SU-DHL-6 (cell line): ENCODE measurements around the gene KRT6B.

Experiments used
- EZH2phosphoT487 ChIP-seq: fragments of 200-600 bp; sonication (generic), shearing (Covaris generic); conservative IDR thresholded peaks from 2 replicates; pipeline ENCODE4 v1.6.1; 2018; ENCODE audit warnings: mild to moderate bottlenecking, antibody characterized with exemption, low read length, moderate library complexity, mixed read lengths
- TF ChIP-seq, protein P1 (sequence below): fragments of 200-600 bp; sonication (generic); IDR thresholded peaks from one replicate; pipeline ENCODE4 v1.5.1; 2017; ENCODE audit warnings: antibody characterized with exemption, mild to moderate bottlenecking, low read length, moderate library complexity; ENCODE audit not compliant: insufficient read depth, poor library complexity, severe bottlenecking

DNA sequence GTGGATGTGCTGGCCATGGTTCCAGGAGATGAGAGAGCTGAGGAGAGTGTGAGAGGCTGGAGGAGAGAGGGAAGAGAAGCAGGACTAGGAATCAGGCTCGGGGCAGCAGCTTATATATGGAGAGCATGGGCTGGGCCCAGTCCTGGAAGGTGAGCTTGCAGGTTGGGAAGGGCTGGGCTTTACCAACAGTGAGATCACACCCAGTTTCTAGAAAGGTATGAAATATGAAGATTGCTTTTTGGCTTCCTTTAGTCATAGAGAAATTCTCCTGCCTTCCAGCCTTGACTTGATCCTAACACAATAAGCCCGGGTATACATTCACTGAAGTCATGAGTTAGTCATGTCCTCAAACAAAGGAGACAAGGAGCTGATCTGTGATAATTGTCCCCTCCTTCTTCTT, 41.2 kb upstream of the KRT6B start, which contains the start of gene KRT6A:
- TF ChIP-seq, protein P1, sequence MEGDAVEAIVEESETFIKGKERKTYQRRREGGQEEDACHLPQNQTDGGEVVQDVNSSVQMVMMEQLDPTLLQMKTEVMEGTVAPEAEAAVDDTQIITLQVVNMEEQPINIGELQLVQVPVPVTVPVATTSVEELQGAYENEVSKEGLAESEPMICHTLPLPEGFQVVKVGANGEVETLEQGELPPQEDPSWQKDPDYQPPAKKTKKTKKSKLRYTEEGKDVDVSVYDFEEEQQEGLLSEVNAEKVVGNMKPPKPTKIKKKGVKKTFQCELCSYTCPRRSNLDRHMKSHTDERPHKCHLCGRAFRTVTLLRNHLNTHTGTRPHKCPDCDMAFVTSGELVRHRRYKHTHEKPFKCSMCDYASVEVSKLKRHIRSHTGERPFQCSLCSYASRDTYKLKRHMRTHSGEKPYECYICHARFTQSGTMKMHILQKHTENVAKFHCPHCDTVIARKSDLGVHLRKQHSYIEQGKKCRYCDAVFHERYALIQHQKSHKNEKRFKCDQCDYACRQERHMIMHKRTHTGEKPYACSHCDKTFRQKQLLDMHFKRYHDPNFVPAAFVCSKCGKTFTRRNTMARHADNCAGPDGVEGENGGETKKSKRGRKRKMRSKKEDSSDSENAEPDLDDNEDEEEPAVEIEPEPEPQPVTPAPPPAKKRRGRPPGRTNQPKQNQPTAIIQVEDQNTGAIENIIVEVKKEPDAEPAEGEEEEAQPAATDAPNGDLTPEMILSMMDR, result no peak
- TF ChIP-seq EZH2phosphoT487, result no peak
